ENCODE measurements around the gene CYB5A.

The CYB5A gene

DNA sequence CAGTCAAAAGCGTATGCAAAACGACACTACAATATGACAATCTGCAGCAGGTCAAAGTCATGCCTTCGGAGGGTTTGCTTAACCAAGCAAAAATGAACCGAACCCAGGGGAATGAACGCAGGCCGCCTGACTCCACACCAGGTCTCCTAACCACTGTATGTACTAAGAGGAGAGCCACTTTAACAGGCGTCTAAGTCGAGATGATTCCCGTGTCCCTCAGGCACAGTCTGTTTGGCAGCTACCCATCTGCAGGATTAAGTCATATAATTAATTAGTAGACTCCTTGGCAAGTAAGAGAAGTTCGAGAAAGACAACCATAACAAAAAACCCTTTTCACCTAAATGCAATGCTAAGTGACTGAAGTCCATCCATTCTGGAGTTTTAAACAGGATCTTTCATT lies 15.2 kb downstream of the CYB5A start:
- no peak for DNase-seq

- DNase-seq = no peak
Measured at GRCh38 chr18:74275736-74276135, 16.0 kb downstream of the CYB5A start.

- DNase-seq = no peak
Measured at GRCh38 chr18:74274700-74275099, 17.1 kb downstream of the CYB5A start.

GRCh38 chr18:74273394-74273793 lies 18.4 kb downstream of the CYB5A start:
- no peak for DNase-seq

- DNase-seq = no peak
Measured at GRCh38 chr18:74271635-74272034, 20.1 kb downstream of the CYB5A start.

- DNase-seq = no peak
Measured at GRCh38 chr18:74268933-74269620, 22.7 kb downstream of the CYB5A start.

GRCh38 chr18:74268175-74268574 lies 23.6 kb downstream of the CYB5A start:
- DNase-seq = no peak

- DNase-seq = no peak
Measured at GRCh38 chr18:74266161-74266560, 25.6 kb downstream of the CYB5A start.

DNA sequence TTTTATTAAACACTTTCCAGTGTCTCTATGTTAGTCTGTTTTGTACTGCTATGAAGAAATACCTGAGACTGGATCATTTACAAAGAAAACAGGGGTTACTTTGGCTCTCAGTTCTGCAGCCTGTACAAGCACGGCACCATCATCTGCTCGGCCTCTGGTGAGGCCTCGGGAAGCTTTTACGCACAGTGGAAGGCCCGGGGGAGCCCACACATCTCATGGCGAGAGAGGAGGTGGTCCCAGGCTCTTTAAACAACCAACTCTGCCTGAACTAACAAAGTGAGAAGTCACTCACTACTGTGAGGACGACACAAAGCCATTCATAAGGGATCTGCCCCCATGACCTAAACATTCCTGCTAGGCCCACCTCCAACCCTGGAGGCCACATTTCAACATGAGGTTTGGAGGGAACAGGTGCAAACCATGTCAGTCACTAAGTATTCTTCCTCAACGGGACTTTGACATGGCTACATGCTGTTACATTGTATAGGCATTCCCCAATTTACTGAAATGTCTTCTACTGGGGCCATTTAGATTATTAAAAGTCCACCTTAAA lies 26.1 kb downstream of the CYB5A start:
- no peak for DNase-seq

GRCh38 chr18:74264303-74265020 lies 27.3 kb downstream of the CYB5A start:
- no peak for DNase-seq

- DNase-seq = no peak
Measured at GRCh38 chr18:74261053-74261713, 30.6 kb downstream of the CYB5A start.

GRCh38 chr18:74259347-74259746 lies 32.4 kb downstream of the CYB5A start:
- DNase-seq = no peak

DNA sequence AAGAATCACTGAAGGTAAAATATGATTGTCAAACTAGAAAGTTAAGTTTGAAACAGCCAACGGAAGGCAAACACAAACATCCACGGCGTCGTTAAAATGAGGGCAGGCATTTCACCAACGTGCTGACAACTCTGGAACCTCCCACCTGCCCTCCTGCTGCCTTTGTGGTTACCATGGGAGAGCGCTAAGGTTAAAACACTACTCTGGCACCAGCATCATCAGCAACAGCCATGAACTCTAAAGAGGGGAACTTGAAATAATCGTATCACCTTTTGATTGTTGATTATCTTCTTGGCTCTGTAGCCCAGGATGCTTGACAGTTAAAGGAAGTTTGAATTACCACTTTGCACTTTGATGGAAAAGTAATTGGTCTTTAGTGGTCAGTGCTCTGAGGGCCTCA lies 34.7 kb downstream of the CYB5A start:
- DNase-seq = no peak

DNA sequence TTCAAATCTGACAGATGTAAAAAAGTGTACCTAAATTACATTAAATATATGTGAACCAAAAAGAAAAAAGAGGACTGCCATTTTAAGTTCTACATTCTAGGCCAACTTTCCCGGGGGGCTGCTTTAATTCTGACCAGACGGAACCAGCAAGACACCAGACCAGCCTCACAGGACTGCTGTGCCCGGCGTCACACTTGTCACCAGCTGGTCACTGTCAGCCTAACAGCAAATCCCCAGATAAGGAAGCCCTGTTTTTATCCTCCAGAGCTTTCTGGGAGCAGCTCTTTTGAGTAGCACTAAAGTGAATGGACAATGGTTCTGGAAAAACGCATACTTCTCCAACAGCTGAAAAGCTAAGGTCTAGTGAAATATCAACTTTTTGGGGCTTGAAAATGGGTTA lies 35.6 kb downstream of the CYB5A start:
- no peak for DNase-seq

- DNase-seq = no peak
Measured at GRCh38 chr18:74255131-74255616, 36.6 kb downstream of the CYB5A start.

GRCh38 chr18:74252039-74252395 lies 39.7 kb downstream of the CYB5A start:
- DNase-seq = no peak

GRCh38 chr18:74251297-74252038 lies 40.3 kb downstream of the CYB5A start:
- no peak for DNase-seq

DNA sequence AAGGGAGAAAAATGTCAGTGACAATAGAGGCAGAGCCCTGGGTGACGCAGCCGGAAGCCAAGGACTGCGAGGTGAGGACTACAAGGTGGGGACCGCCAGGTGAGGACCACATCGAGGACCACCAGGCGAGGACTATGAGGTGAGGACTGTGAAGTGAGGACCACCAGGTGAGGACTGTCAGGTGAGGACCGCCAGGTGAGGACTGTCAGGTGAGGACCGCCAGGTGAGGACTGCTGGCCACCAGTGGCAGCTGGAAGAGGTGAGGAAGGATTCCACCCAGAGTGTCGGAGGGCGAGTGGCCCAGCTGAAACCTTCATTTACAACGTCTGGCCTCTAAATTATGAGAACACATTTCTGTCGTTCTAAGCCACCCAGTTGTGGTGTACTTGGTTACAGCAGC lies 41.6 kb downstream of the CYB5A start:
- DNase-seq = no peak

GRCh38 chr18:74249181-74249968 lies 42.4 kb downstream of the CYB5A start:
- DNase-seq = no peak

GRCh38 chr18:74248595-74248994 lies 43.2 kb downstream of the CYB5A start:
- DNase-seq = no peak

DNA sequence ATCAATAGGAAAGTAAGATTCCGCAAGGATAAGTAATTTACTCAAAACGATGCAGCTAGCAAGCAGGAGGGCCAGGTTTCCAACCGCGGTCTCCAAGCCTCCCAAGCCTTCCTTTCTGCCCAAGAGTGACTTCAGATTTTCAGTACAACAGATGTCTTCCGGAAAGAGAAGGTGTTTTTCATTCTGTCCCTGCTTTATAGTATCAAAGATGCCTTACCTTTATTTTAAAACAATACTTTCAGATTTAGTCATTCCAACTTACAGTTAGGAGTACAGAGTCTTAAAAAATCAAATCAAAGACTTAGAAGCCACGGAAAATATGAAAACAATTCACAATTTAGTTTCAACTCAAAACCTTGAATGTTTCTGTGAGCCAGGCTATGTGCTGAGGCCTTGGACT lies 43.6 kb downstream of the CYB5A start:
- DNase-seq = no peak

DNA sequence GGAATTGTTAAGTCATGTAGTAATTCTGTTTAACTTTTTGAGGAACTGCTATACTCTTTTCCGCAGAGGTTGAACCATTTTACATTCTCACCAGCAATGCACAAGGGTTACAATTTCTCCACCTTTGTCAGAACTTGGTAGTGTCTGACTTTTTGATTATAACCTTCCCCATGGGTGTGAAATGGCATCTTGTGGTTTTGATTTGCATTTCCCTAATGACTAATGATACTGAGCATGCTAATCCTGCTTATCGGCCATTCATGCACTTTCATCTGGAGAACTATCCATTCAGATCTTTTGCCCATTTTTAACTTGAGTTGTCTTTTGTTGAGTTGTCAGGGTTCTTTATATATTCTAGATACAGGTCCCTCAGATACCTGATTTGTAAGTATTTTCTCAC lies 47.2 kb downstream of the CYB5A start:
- DNase-seq = no peak
